Measurements from ENCODE around the gene CP. TPM values are rescaled to one million over a fixed set of nuclear protein-coding genes. Genes with fewer than 3 reads are reported as not detected.

The CP gene
- total RNA-seq, 1 donor from 2014 or later = 17.5 TPM

GRCh38 chr3:149122721-149123578 is 98.7 kb downstream of the CP start:
- no peak for DNase-seq (ENCODE audit: low spot score)

Other genes starting within 250 kb of the CP start
- gene GYG1, start 230.3 kb downstream of the CP start, total RNA-seq = 52.9 TPM
- gene HLTF, start 135.3 kb downstream of the CP start, total RNA-seq = 20.2 TPM
- gene HPS3, start 92.2 kb downstream of the CP start, total RNA-seq = 17.0 TPM
- 12.3 TPM for gene TM4SF18, start 111.8 kb upstream of the CP start, total RNA-seq
- 87.8 TPM for gene TM4SF1, start 155.8 kb upstream of the CP start, total RNA-seq